K562 (cell line): Measurements from ENCODE around the gene EXOC2. TPM values are rescaled to one million over a fixed set of nuclear protein-coding genes. Genes with fewer than 3 reads are reported as not detected.

Experiments
- ATF4 ChIP-seq: fragments of 450-650 bp; formaldehyde crosslinking; IDR thresholded peaks from 2 replicates; pipeline ENCODE4 v1.4.0; 2022; ENCODE audit warnings: mild to moderate bottlenecking, moderate library complexity
- CC2D1A ChIP-seq: fragments of 450-650 bp; IDR thresholded peaks from 2 replicates; pipeline ENCODE4 v1.6.1; 2017; ENCODE audit warnings: mild to moderate bottlenecking
- E2F4 ChIP-seq: sonication (generic); formaldehyde crosslinking; IDR thresholded peaks from 2 replicates; pipeline ENCODE4 v1.8.0; 2022; ENCODE audit warnings: mild to moderate bottlenecking, low read depth, missing genetic modification reagents
- E4F1 ChIP-seq: fragments of 250-450 bp; sonication (Bioruptor Pico); IDR thresholded peaks from 2 replicates; pipeline ENCODE4 v1.5.0; 2021; ENCODE audit warnings: mild to moderate bottlenecking, borderline replicate concordance
- ERF ChIP-seq: fragments of 450-650 bp; formaldehyde crosslinking; IDR thresholded peaks from 2 replicates; pipeline ENCODE4 v1.4.0; 2020; ENCODE audit warnings: mild to moderate bottlenecking, mixed read lengths
- FOSL1 ChIP-seq: fragments of 200-800 bp; sonication (Bioruptor generic); conservative IDR thresholded peaks from 2 replicates; pipeline ENCODE4 v1.6.1; 2016; ENCODE audit warnings: missing genetic modification characterization, missing compliant biosample characterization
- FOXO4 ChIP-seq: fragments of 450-650 bp; formaldehyde crosslinking; IDR thresholded peaks from 2 replicates; pipeline ENCODE4 v1.4.0; 2020; ENCODE audit warnings: mild to moderate bottlenecking, moderate library complexity
- KDM5B ChIP-seq: fragments of 200-600 bp; sonication (generic); IDR thresholded peaks from 2 replicates; pipeline ENCODE4 v1.6.1; 2012; ENCODE audit warnings: low read depth, mild to moderate bottlenecking, moderate library complexity, low read length, control low read depth, inconsistent platforms; ENCODE audit not compliant: insufficient replicate concordance
- PHF21A ChIP-seq: fragments of 450-650 bp; IDR thresholded peaks from 2 replicates; pipeline ENCODE4 v1.6.1; 2017; ENCODE audit warnings: low read depth, borderline replicate concordance
- TCFL5 ChIP-seq: fragments of 250-450 bp; sonication (Bioruptor Pico); conservative IDR thresholded peaks from 2 replicates; pipeline ENCODE4 v1.6.1; 2021; ENCODE audit warnings: mild to moderate bottlenecking, moderate library complexity, matching md5 sums
- TGIF2 ChIP-seq: sonication (generic); formaldehyde crosslinking; IDR thresholded peaks from 2 replicates; pipeline ENCODE4 v1.8.1; 2022; ENCODE audit warnings: mild to moderate bottlenecking, missing genetic modification reagents, moderate library complexity
- ZNF133 ChIP-seq: fragments of 250-450 bp; sonication (Bioruptor Pico); IDR thresholded peaks from 2 replicates; pipeline ENCODE4 v1.4.0; 2020; ENCODE audit warnings: mild to moderate bottlenecking
- ZNF740 ChIP-seq, 3 experiments: fragments of 200-800 bp in 1 of 3; sonication (Bioruptor generic) in 1 of 3; sonication (generic) in 1 of 3; formaldehyde crosslinking in 1 of 3; IDR thresholded peaks; 2 replicates each; pipeline versions ENCODE4 v1.6.1 to v1.8.0; 2016 to 2022; ENCODE audit warnings: mild to moderate bottlenecking in 2 of 3, missing compliant biosample characterization in 2 of 3, missing genetic modification characterization in 2 of 3, missing genetic modification reagents in 1 of 3
- ZNF778 ChIP-seq: fragments of 450-650 bp; formaldehyde crosslinking; IDR thresholded peaks from 2 replicates; pipeline ENCODE4 v1.4.0; 2020; ENCODE audit warnings: mild to moderate bottlenecking, moderate library complexity
- polyA plus RNA-seq, 8 experiments: library from polyadenylated mRNA; depleted of rRNA in 4 of 8; stranded (reverse) in 5 of 8; unstranded in 3 of 8; fragments of >200 nt; fragmentation: Nextera tagmentation in 2 of 8; fragmentation: Illumina TruSeq in 1 of 8; extraction: Ambion mirVana in 2 of 8; extraction: Trizol in 1 of 8; gene quantifications; 2 replicates each; pipeline versions ENCODE4 v1.2.1 to v1.2.3, GENCODE V29; 2011 to 2014; ENCODE audit warnings: inconsistent platforms in 1 of 8, missing spikeins in 1 of 8
- total RNA-seq, 7 experiments: library from RNA; depleted of rRNA in 6 of 7; stranded (reverse); fragments of >200 nt in 6 of 7; fragmentation: Illumina TruSeq in 2 of 7; extraction: Trizol in 2 of 7; gene quantifications; 2 replicates each; pipeline versions ENCODE4 v1.2.1 to v1.2.3, GENCODE V29; 2011 to 2021; ENCODE audit warnings: low replicate concordance in 1 of 7

EXOC2 gene
- total and polyA plus RNA-seq, 9 of the 15 experiments (the other 6 are each of a cell fraction or from before 2014, with no cell fraction given): 12.2 to 30.2 (median 24.2) TPM

GRCh38 chr6:493840-494239 is 199.1 kb downstream of the EXOC2 start (continued):
- TF ChIP-seq E4F1 (CRISPR knock-in tag) (no peak), FOXO4 (no peak), ERF (CRISPR knock-in tag) (no peak), FOSL1 (tag) (no peak), CC2D1A (no peak), TGIF2 (CRISPR knock-in tag) (no peak), TCFL5 (CRISPR knock-in tag) (no peak), E2F4 (CRISPR knock-in tag) (no peak), ZNF740 (CRISPR knock-in tag; IDR thresholded peaks at IDR 0.05) (no peak), ZNF740 (tag; IDR thresholded peaks at IDR 0.05) (no peak), ATF4 (CRISPR knock-in tag) (no peak), KDM5B (no peak), PHF21A (no peak), ZNF778 (CRISPR knock-in tag) (no peak), ZNF133 (CRISPR knock-in tag) (no peak)
